Mesothelial cell of epicardium (in vitro differentiated cells): ENCODE results near the gene BMPER. TPM values are rescaled to one million over a fixed set of nuclear protein-coding genes. Genes with fewer than 3 reads are reported as not detected.

Experiments used
- DNase-seq, 2 experiments: peaks; one replicate each; pipeline ENCODE4 v3.0.0; 2021; ENCODE audit warnings: low spot score in 2 of 2; ENCODE audit not compliant: unreplicated experiment in 2 of 2
- H3K27ac Mint-ChIP-seq: 2 replicates; pipeline ENCODE4 v1.8.0; 2021; ENCODE audit warnings: mixed read lengths
- H3K27me3 Mint-ChIP-seq: 2 replicates; pipeline ENCODE4 v1.8.0; 2021; ENCODE audit warnings: low read depth, mixed read lengths
- H3K36me3 Mint-ChIP-seq: 2 replicates; pipeline ENCODE4 v1.8.0; 2021; ENCODE audit warnings: mixed read lengths
- H3K4me1 Mint-ChIP-seq: 2 replicates; pipeline ENCODE4 v1.8.0; 2021; ENCODE audit warnings: mixed read lengths
- H3K4me3 Mint-ChIP-seq: 2 replicates; pipeline ENCODE4 v1.8.0; 2021; ENCODE audit warnings: mild to moderate bottlenecking, moderate library complexity, mixed read lengths
- H3K9me3 Mint-ChIP-seq: 2 replicates; pipeline ENCODE4 v1.8.0; 2021; ENCODE audit warnings: mixed read lengths
- total RNA-seq: library from RNA; stranded (reverse); gene quantifications from 3 replicates; pipeline ENCODE4 v1.2.1, GENCODE V29; 2021
- TF ChIP-seq, protein P1 (sequence below): fragments of 200-600 bp; sonication (generic); IDR thresholded peaks from one replicate; pipeline ENCODE4 v1.5.0; 2021; ENCODE audit warnings: antibody characterized with exemption; ENCODE audit not compliant: unreplicated experiment

The BMPER gene
- total RNA-seq, 1 donor from 2014 or later: 1.7 TPM

DNA sequence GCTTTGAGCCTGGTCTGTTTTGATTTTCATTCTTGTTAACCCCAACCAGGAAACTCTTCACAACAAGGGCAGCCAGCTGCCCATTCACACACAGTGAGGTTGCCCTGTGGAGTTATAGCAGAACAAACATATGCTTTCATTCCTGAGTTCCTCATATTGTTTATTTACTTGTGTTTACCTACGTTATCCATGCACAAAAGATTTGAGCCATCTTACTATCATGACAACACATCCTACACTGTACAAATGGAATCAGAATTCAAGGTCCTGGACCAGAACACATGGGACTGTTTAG lies 21.7 kb upstream of the BMPER start:
- H3K4me3 Mint-ChIP-seq: no peak overlapping the region
- no peak for DNase-seq
- H3K9me3 Mint-ChIP-seq: no peaks in the 10 kb centered on the region
- H3K27ac Mint-ChIP-seq: no peak overlapping the region
- no peaks in the 10 kb centered on the region for H3K36me3 Mint-ChIP-seq
- H3K27me3 Mint-ChIP-seq: peaks cover 5% of the 10 kb centered on the region
- TF ChIP-seq, protein P1, sequence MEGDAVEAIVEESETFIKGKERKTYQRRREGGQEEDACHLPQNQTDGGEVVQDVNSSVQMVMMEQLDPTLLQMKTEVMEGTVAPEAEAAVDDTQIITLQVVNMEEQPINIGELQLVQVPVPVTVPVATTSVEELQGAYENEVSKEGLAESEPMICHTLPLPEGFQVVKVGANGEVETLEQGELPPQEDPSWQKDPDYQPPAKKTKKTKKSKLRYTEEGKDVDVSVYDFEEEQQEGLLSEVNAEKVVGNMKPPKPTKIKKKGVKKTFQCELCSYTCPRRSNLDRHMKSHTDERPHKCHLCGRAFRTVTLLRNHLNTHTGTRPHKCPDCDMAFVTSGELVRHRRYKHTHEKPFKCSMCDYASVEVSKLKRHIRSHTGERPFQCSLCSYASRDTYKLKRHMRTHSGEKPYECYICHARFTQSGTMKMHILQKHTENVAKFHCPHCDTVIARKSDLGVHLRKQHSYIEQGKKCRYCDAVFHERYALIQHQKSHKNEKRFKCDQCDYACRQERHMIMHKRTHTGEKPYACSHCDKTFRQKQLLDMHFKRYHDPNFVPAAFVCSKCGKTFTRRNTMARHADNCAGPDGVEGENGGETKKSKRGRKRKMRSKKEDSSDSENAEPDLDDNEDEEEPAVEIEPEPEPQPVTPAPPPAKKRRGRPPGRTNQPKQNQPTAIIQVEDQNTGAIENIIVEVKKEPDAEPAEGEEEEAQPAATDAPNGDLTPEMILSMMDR: no peak
- H3K4me1 Mint-ChIP-seq: peaks cover 14% of the 10 kb centered on the region

DNA sequence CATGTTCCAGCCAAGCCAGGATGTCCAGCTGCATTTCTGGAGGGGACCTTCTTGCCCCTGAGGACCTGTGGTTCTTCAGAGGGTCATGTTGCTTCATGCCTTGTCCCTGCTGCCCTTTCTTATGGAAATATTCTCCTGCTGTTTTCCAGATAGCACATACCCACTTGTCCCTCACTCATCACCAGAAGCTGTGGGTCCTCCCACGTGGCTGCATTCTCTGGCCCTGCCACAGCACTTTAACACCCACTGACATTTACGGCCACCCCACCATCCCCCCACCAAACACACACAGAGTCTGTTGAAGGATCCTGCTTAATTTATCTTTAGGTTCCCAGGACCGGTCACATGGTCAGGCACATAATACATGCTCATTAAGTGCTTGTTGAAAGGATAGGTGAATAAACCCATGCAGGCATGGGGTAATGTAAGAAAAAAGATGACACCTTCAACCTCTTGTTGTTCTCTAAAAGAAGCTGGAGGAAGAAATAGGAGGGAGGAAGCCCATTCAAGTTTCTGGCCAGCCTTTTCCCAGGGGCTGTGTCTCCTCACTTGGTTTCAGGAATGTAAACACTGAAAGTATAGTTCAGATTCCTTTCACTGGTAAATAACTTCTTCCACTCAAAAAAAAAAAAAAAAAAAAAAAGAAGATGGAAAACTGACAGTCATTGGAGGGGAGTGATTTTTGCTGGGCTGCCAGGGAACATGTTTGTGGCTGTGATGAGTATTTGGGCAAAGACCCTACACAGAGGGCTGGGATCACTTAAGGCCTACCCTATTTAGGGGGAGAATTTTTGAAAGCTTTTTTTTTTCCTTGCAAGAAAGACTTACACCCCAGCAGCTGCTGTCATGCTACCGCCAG lies 19.8 kb upstream of the BMPER start:
- Mint-ChIP-seq H3K36me3 (no peaks in the 10 kb centered on the region), H3K27me3 (peaks cover 5% of the 10 kb centered on the region), H3K9me3 (no peaks in the 10 kb centered on the region), H3K27ac (no peak overlapping the region), H3K4me1 (peaks cover 19% of the 10 kb centered on the region), H3K4me3 (no peak overlapping the region)
- DNase-seq: no peak
- TF ChIP-seq, protein P1: no peak

DNA sequence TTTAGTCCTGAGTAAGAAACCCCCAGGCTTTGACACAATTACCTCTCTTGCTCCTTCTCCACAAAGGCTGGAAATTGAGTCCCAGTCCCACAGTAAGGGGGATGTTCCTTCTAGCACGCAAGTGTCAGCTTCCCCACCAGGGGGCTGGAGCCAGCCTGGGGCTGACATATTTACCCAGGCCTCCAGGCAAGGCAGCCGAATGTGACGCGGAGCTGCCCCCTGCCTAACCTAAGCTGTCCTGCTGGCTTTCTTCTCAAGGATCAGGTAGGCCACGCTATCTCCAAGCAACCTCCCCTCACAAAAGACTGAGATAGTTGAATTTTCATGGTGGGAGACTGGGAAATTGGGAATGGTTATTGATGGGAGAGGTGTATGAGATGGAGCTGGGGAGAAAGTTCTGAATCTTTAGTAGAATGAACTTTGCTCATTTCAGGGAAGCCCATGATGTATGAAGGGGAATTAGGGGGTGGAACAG lies 19.2 kb upstream of the BMPER start:
- Mint-ChIP-seq H3K4me1 (peaks cover 19% of the 10 kb centered on the region), H3K36me3 (no peaks in the 10 kb centered on the region), H3K9me3 (no peaks in the 10 kb centered on the region), H3K27ac (no peak overlapping the region), H3K4me3 (no peak overlapping the region), H3K27me3 (peaks cover 3% of the 10 kb centered on the region)
- DNase-seq: no peak
- TF ChIP-seq, protein P1: peak; percentile 43

DNA sequence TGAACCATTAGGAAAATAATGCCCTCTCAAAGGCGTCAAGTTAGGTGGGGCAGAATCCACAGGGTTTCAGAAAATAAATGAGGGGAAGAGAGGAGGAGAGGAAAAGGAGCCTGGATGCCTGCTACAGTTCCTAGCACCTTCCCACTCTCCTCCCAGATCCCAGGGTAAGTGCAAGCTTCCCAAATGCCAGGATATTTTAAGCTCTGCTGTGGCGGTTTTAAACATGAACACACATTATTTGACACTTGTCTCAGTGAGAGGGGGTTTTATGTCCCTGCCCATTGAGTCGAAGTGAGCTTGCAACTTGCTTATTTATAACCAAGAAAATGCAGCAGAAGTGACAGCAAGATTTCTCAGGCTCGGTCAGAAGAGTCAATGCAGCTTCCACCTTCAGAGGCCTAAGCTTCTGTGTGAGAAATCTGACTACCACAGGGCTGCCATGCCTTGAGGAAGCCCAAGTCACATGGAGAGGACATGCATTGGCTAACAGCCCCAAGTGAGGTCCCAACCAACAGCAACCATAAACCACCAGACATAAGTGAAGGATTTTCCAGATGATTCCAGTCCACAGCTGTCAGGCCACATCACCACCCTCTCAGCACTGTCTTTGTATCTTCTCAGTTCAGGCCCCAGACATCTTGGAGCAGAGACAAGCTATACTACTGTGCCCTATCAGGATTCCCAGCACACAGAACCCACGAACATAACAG lies 17.9 kb upstream of the BMPER start:
- Mint-ChIP-seq H3K36me3 (no peaks in the 10 kb centered on the region), H3K4me3 (no peak overlapping the region), H3K4me1 (peaks cover 19% of the 10 kb centered on the region), H3K9me3 (no peaks in the 10 kb centered on the region), H3K27me3 (peaks cover 6% of the 10 kb centered on the region), H3K27ac (no peak overlapping the region)
- TF ChIP-seq, protein P1: no peak
- DNase-seq: no peak

DNA sequence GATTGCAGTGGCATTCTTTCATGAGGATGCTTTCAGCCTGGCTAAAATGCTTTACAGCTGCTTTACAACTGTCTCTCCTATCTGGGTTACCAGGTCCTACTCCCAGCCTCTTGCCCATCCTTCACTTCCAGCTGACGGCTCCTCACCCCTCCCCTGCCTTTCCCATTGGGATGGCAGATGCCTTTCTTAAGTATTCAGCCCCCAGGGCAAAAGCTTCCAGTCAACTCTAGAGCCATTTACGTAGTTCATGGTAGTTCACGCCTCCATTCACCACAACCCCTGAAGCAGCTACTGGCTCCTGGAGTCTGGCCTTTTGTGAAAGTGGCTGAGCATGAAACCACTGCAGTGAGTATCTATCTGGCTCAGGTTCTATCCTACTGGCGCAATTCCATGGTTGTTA lies 17.2 kb upstream of the BMPER start:
- no peak overlapping the region for H3K27ac Mint-ChIP-seq
- H3K4me1 Mint-ChIP-seq: peaks cover 19% of the 10 kb centered on the region
- H3K27me3 Mint-ChIP-seq: peaks cover 11% of the 10 kb centered on the region
- no peak for DNase-seq
- TF ChIP-seq, protein P1: no peak
- no peaks in the 10 kb centered on the region for H3K9me3 Mint-ChIP-seq
- H3K4me3 Mint-ChIP-seq: no peak overlapping the region
- H3K36me3 Mint-ChIP-seq: no peaks in the 10 kb centered on the region
